ENCODE data around the gene SLC6A1.

GRCh38 chr3:11037976-11038375 is 45.4 kb downstream of the SLC6A1 start:
- TF ChIP-seq CTCF (conservative IDR thresholded peaks at IDR 0.05; ENCODE audit: low read length): no peak
- TF ChIP-seq EZH2phosphoT487 (IDR thresholded peaks at IDR 0.05; ENCODE audit: borderline replicate concordance, low read depth, low read length): no peak
